Esophagus muscularis mucosa (tissue), 4 donors: ENCODE measurements around the gene COX6B1. TPM values are rescaled to one million over a fixed set of nuclear protein-coding genes. Genes with fewer than 3 reads are reported as not detected.
"Not testable (repeated sequence)": the region's sequence is repeated elsewhere in the genome, so short reads cannot be mapped to it uniquely, and the experiment has no call there.

Experiments used
- DNase-seq: peaks from one replicate; pipeline ENCODE4 v3.0.0-alpha.2; 2017; ENCODE audit errors: extremely low spot score
- H3K27ac ChIP-seq, 4 donors: fragments of 200-600 bp; sonication (generic); replicated peaks in 1 of 4; 1 replicate in 3 of 4; 2 replicates in 1 of 4; pipeline ENCODE4 v1.5.1; 2016 to 2019; ENCODE audit warnings: mild to moderate bottlenecking in 1 of 4
- H3K27me3 ChIP-seq, 4 donors: fragments of 200-600 bp; sonication (generic); one replicate each; pipeline versions ENCODE4 v1.5.1 to v1.6.0; 2016 to 2019
- H3K36me3 ChIP-seq, 4 donors: fragments of 200-600 bp; sonication (generic); one replicate each; pipeline ENCODE4 v1.5.1; 2016 to 2019
- H3K4me1 ChIP-seq, 4 donors: fragments of 200-600 bp; sonication (generic); one replicate each; pipeline ENCODE4 v1.5.1; 2016 to 2019
- H3K4me3 ChIP-seq, 4 donors: fragments of 200-600 bp; sonication (generic); 1 replicate in 2 of 4; 2 replicates in 2 of 4; pipeline ENCODE4 v1.5.1; 2016 to 2019; ENCODE audit warnings: mild to moderate bottlenecking in 4 of 4, moderate library complexity in 1 of 4
- H3K9me3 ChIP-seq, 4 donors: fragments of 200-600 bp; sonication (generic); 1 replicate in 3 of 4; 2 replicates in 1 of 4; pipeline ENCODE4 v1.5.1; 2016 to 2019
- EP300 ChIP-seq: sonication (generic); formaldehyde crosslinking; IDR thresholded peaks from one replicate; pipeline ENCODE4 v1.6.1; 2017; ENCODE audit warnings: antibody characterized with exemption
- POLR2A ChIP-seq: fragments of 450-650 bp; IDR thresholded peaks from one replicate; pipeline ENCODE4 v1.6.1; 2017; ENCODE audit warnings: antibody characterized with exemption, moderate library complexity, mild to moderate bottlenecking, low read depth
- POLR2AphosphoS5 ChIP-seq, 2 donors: sonication (generic); formaldehyde crosslinking; IDR thresholded peaks; one replicate each; pipeline ENCODE4 v1.6.1; 2017; ENCODE audit warnings: antibody characterized with exemption in 2 of 2
- WGBS: methylation state at CpG from one replicate; pipeline ENCODE4 v1.1.5; 2018; 5-methylcytosine and 5-hydroxymethylcytosine counted together
- intact Hi-C: fragments of 100-400 bp; cut with DNase I; formaldehyde crosslinking; loops from one replicate; pipeline ENCODE4 v1.15.1; 2023
- total RNA-seq, 4 donors: library from RNA; depleted of rRNA; stranded (reverse); fragments of >200 nt; gene quantifications; one replicate each; pipeline versions ENCODE4 v1.1.0 to v1.2.1, GENCODE V29; 2016
- TF ChIP-seq, protein P1 (sequence below), 3 experiments: fragments of 200-600 bp in 2 of 3; fragments of 450-650 bp in 1 of 3; sonication (generic) in 2 of 3; IDR thresholded peaks; one replicate each; pipeline ENCODE4 v1.5.1; 2017 to 2019; ENCODE audit warnings: antibody characterized with exemption in 3 of 3, mild to moderate bottlenecking in 2 of 3, moderate library complexity in 1 of 3

Gene COX6B1
- total RNA-seq, 4 donors from 2014 or later = 205 to 508 (median 313) TPM

DNA sequence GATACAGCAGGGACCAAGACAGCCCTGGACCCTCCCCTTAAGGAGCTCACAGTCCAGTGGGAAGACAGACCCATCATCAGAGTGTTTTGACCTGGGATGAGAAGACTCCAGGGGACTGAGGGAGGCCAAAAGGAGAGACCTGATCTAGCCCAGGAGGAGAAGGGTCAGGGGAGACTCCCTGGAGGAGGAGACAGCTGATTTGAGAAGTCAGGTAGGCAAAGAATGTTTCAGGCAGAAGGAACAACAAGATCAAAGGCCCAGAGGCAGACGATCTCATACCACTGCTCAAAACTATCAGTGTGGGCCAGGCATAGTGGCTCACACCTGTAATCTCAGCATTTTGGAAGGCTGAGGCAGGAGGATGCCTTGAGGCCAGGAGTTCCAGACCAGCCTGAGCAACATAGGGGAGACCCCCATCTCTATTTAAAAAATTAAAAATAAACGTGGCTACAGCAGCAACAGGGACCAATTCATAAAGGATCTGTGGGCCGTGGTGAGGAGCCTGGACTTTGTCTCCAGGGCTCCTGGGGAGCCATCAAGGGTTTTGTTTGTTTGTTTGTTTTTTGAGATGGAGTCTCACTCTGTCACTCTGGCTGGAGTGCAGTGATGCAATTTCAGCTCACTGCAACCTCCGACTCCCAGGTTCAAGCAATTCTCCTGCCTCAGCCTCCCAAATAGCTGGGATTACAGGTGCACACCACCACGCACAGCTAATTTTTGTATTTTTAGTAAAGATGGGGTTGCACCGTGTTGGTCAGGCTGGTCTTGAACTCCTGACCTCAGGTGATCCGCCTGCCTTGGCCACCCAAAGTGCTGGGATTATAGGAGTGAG lies 2.2 kb upstream of the COX6B1 start:
- intact Hi-C loops = no loop called here
- Histone ChIP-seq H3K27ac (peak overlapping the region; percentile 83 to 95 (median 88)), H3K9me3 (no peaks in the 10 kb centered on the region), H3K4me1 (peaks cover 35 to 71% (median 68%) of the 10 kb centered on the region in 4 donors), H3K4me3 (no peak overlapping the region), H3K36me3 (peaks cover 0 to 11% (median 4%) of the 10 kb centered on the region in 4 donors), H3K27me3 (no peaks in the 10 kb centered on the region)
- TF ChIP-seq POLR2AphosphoS5 (IDR thresholded peaks at IDR 0.05) (no peak), POLR2A (no peak), EP300 (no peak)
- TF ChIP-seq, protein P1, sequence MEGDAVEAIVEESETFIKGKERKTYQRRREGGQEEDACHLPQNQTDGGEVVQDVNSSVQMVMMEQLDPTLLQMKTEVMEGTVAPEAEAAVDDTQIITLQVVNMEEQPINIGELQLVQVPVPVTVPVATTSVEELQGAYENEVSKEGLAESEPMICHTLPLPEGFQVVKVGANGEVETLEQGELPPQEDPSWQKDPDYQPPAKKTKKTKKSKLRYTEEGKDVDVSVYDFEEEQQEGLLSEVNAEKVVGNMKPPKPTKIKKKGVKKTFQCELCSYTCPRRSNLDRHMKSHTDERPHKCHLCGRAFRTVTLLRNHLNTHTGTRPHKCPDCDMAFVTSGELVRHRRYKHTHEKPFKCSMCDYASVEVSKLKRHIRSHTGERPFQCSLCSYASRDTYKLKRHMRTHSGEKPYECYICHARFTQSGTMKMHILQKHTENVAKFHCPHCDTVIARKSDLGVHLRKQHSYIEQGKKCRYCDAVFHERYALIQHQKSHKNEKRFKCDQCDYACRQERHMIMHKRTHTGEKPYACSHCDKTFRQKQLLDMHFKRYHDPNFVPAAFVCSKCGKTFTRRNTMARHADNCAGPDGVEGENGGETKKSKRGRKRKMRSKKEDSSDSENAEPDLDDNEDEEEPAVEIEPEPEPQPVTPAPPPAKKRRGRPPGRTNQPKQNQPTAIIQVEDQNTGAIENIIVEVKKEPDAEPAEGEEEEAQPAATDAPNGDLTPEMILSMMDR (IDR thresholded peaks at IDR 0.05) = no peak
- WGBS = 79% methylated on average over 7 of the region's 7 CpGs
- DNase-seq = no peak

DNA sequence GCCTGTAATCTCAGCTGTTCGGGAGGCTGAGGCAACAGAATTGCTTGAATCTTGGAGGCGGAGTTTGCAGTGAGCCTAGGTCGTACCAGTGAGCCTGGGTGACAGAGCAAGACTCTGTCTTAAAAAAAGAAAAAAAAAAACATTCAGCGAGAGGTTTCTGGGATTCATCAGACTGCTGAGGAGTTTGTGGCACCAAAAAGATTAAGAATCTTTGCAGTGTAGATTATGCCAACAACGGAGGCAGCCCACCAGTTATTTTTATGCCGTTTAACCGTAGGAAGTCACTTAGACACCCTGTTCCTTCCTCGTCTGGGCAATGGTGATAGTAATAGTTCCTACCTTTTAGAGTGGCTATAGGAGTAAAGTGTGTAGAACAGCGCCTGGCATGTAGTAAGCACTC lies 2.5 kb downstream of the COX6B1 start:
- TF ChIP-seq POLR2AphosphoS5 (IDR thresholded peaks at IDR 0.05) (no peak), POLR2A (no peak), EP300 (no peak)
- TF ChIP-seq, protein P1 (IDR thresholded peaks at IDR 0.05) = no peak
- peaks cover 39 to 58% (median 50%) of the 10 kb centered on the region in 4 donors for H3K36me3 ChIP-seq
- 75% methylated on average over 9 of the region's 9 CpGs for WGBS

DNA sequence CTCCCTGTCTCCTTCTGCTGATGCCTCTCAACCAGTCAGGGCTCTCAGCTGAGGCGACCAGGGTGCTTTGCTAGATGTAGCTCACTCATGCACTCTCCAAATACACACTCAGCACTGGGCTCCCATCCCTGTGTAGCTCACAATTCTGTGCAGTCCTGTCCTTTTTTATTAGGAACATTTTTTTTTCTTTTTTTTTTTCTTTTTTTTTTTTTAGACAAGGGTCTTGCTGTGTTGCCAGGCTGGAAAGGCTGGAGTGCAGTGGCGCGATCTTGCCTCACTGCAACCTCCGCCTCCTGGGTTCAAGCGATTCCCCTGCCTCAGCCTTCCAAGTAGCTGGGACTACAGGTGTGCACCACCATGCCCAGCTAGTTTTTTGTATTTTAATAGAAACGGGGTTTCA lies 6.7 kb downstream of the COX6B1 start:
- H3K9me3 ChIP-seq, H3K4me3 ChIP-seq, H3K27ac ChIP-seq, DNase-seq, H3K27me3 ChIP-seq, intact Hi-C loops: not testable (repeated sequence)
- Histone ChIP-seq H3K36me3 (peaks cover 66 to 99% (median 92%) of the 10 kb centered on the region in 4 donors), H3K4me1 (peaks cover 10 to 18% (median 13%) of the 10 kb centered on the region in 4 donors)
- 98% methylated on average over 6 of the region's 6 CpGs for WGBS

More for the DNA sequence above, 2.5 kb downstream of the COX6B1 start:
- no peaks in the 10 kb centered on the region for H3K9me3 ChIP-seq
- peaks cover 21 to 38% (median 32%) of the 10 kb centered on the region in 4 donors for H3K4me1 ChIP-seq
- no peak overlapping the region for H3K27ac ChIP-seq
- intact Hi-C loops = no loop called here
- DNase-seq = no peak
- H3K27me3 ChIP-seq = no peaks in the 10 kb centered on the region
- H3K4me3 ChIP-seq = no peak overlapping the region

DNA sequence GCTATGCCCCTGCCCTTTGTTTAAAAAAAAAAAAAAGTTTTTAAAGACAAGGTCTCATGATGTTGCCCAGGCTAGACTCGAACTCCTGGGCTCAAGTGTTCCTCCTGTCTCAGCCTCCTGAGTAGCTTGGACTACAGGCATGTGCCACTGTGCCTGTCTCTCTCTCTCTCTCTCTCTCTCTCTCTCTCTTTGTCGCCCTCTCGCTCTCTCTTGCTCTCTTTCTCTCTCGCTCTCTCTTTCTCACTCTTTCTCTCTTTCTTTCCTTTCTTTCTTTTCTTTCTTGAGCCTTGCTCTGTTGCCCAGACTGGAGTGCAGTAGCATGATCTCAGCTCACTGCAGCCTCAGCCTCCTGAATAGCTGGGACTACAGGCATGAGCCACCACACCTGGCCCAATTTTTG lies 7.5 kb downstream of the COX6B1 start:
- WGBS = 83% methylated on average over 4 of the region's 4 CpGs
- no peak for TF ChIP-seq POLR2A
- TF ChIP-seq EP300 = no peak
- TF ChIP-seq, protein P1 (IDR thresholded peaks at IDR 0.05) = no peak
- no peak for TF ChIP-seq POLR2AphosphoS5 (IDR thresholded peaks at IDR 0.05)
- Histone ChIP-seq H3K9me3 (no peaks in the 10 kb centered on the region), H3K4me1 (peaks cover 2 to 10% (median 6%) of the 10 kb centered on the region in 4 donors), H3K4me3 (no peak overlapping the region), H3K27ac (no peak overlapping the region), H3K27me3 (no peaks in the 10 kb centered on the region), H3K36me3 (peaks cover 66 to 100% (median 96%) of the 10 kb centered on the region in 4 donors)
- intact Hi-C loops = no loop called here
- DNase-seq = no peak

DNA sequence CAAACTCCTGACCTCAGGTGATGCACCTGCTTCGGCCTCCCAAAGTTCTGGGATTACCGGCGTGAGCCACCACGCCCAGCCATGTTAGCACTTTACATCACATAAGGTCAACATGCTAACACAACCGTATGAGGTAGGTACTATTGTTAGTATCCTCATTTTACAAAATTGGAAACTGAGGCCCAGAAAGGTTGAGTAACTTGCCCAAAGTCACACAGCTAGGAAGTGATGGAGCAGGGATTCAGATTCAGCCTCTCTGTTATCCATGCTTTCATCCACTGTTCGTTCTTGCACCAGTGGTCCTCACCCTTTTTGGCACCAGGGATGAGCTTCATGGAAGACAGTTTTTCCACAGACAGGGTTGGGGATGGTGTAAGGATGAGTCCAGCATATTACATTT lies 8.6 kb downstream of the COX6B1 start:
- intact Hi-C loops = no loop called here
- TF ChIP-seq POLR2A (no peak), EP300 (no peak), POLR2AphosphoS5 (IDR thresholded peaks at IDR 0.05) (no peak)
- TF ChIP-seq, protein P1 (IDR thresholded peaks at IDR 0.05) = no peak
- Histone ChIP-seq H3K36me3 (peaks cover 68 to 100% (median 99%) of the 10 kb centered on the region in 4 donors), H3K9me3 (no peaks in the 10 kb centered on the region), H3K27ac (no peak overlapping the region), H3K4me1 (no peaks in the 10 kb centered on the region), H3K27me3 (no peaks in the 10 kb centered on the region), H3K4me3 (no peak overlapping the region)
- no peak for DNase-seq
- WGBS = 94% methylated on average over 6 of the region's 6 CpGs
